Prostate gland (tissue), 2 donors: ENCODE results near the gene NIPAL3. TPM values are rescaled to one million over a fixed set of nuclear protein-coding genes. Genes with fewer than 3 reads are reported as not detected.
A peak's percentile ranks its signal among the peaks of the same experiment; 100 is the strongest.

Experiments used
- DNase-seq: peaks from one replicate; pipeline ENCODE4 v3.0.0-alpha.2; 2019; ENCODE audit warnings: low spot score
- H3K27ac ChIP-seq, 2 donors: fragments of 200-600 bp; sonication (generic); 2 replicates each; pipeline ENCODE4 v1.5.1; 2017 to 2019
- H3K27me3 ChIP-seq: fragments of 200-600 bp; sonication (generic); replicated peaks from 2 replicates; pipeline ENCODE4 v1.5.1; 2019; ENCODE audit not compliant: insufficient read depth
- H3K36me3 ChIP-seq, 2 donors: fragments of 200-600 bp; sonication (generic); 1 replicate in 1 of 2; 2 replicates in 1 of 2; pipeline versions ENCODE4 v1.5.1 to v1.8.1; 2017 to 2019
- H3K4me1 ChIP-seq: fragments of 200-600 bp; sonication (generic); replicated peaks from 2 replicates; pipeline ENCODE4 v1.5.1; 2019
- H3K4me3 ChIP-seq, 2 donors: fragments of 200-600 bp; sonication (generic); 2 replicates each; pipeline ENCODE4 v1.5.1; 2017 to 2019
- H3K9me3 ChIP-seq: fragments of 200-600 bp; sonication (generic); 2 replicates; pipeline ENCODE4 v1.5.1; 2017
- POLR2A ChIP-seq: fragments of 450-650 bp; IDR thresholded peaks from one replicate; pipeline ENCODE4 v1.6.1; 2016; ENCODE audit warnings: antibody characterized with exemption, mild to moderate bottlenecking
- POLR2AphosphoS5 ChIP-seq: sonication (generic); formaldehyde crosslinking; IDR thresholded peaks from one replicate; pipeline ENCODE4 v1.6.1; 2017; ENCODE audit warnings: antibody characterized with exemption
- WGBS: methylation state at CpG from one replicate; pipeline ENCODE4 v1.1.5; 2018; 5-methylcytosine and 5-hydroxymethylcytosine counted together
- intact Hi-C: fragments of 100-400 bp; cut with DNase I; formaldehyde crosslinking; loops from one replicate; pipeline ENCODE4 v1.14.2; 2022
- total RNA-seq, 2 donors: library from RNA; depleted of rRNA; stranded (reverse); fragments of >200 nt; gene quantifications; one replicate each; pipeline ENCODE4 v1.1.0, GENCODE V29; 2016
- TF ChIP-seq, protein P1 (sequence below), 4 experiments: fragments of 200-600 bp in 2 of 4; fragments of 450-650 bp in 2 of 4; sonication (generic) in 2 of 4; IDR thresholded peaks; 1 replicate in 3 of 4; 2 replicates in 1 of 4; pipeline ENCODE4 v1.5.1; 2016 to 2019; ENCODE audit warnings: antibody characterized with exemption in 4 of 4, mild to moderate bottlenecking in 2 of 4, moderate library complexity in 2 of 4

The NIPAL3 gene
- total RNA-seq, 2 donors from 2014 or later = 125 to 350 TPM

DNA sequence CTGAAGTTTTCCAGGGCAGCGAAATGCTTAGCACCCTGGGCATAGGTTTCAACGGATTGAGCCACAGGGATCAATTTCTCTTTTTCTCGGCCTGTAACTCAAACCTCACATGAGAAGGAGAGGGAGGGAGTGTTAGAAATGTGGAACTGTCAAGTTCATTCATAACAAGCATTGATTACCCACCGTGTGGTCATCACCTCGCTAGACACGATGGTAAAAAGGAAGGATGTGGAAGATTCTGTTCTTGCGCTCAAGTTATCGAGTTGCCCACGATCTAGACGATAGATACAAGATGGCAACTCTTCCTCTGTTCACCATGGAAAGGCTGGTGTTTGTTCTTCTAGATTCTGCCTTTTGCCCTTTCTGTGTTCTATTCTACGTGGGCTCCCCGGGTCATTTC, 83.0 kb downstream of the NIPAL3 start:
- Histone ChIP-seq H3K27ac (no peak overlapping the region), H3K4me3 (no peak overlapping the region), H3K9me3 (no peaks in the 10 kb centered on the region), H3K36me3 (no peaks in the 10 kb centered on the region), H3K27me3 (no peaks in the 10 kb centered on the region), H3K4me1 (no peaks in the 10 kb centered on the region)
- no peak for DNase-seq
- TF ChIP-seq POLR2A (no peak), POLR2AphosphoS5 (no peak)
- TF ChIP-seq, protein P1, sequence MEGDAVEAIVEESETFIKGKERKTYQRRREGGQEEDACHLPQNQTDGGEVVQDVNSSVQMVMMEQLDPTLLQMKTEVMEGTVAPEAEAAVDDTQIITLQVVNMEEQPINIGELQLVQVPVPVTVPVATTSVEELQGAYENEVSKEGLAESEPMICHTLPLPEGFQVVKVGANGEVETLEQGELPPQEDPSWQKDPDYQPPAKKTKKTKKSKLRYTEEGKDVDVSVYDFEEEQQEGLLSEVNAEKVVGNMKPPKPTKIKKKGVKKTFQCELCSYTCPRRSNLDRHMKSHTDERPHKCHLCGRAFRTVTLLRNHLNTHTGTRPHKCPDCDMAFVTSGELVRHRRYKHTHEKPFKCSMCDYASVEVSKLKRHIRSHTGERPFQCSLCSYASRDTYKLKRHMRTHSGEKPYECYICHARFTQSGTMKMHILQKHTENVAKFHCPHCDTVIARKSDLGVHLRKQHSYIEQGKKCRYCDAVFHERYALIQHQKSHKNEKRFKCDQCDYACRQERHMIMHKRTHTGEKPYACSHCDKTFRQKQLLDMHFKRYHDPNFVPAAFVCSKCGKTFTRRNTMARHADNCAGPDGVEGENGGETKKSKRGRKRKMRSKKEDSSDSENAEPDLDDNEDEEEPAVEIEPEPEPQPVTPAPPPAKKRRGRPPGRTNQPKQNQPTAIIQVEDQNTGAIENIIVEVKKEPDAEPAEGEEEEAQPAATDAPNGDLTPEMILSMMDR (IDR thresholded peaks at IDR 0.05) = no peak
- intact Hi-C loops = no loop called here
- 90% methylated on average over 12 of the region's 12 CpGs for WGBS

DNA sequence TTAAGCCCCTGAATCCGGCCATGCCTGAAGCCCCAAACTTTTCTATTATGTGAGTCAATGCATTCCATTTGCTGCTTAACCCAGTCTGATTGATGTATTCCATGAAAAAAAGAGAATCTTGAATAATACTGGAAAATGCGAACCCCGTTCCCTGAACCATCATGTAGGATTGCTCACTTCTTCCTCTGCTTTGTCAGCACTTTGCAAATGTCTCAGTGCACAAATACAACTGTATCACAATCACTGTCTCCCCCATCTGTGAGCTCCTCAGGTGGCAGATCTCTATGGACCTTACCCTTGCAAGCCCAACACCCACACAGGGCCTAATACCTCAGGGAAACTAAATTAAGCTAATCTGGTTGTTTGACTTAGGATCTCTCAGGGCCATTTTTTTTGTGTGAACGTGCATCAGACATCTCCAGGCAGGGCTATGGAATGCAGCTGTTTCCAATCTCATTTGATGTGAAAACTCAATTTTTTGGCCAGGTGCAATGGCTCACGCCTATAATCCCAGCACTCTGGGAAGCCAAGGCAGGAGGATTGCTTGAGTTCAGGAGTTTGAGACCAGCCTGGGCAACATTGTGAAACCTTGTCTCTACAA, 84.9 kb downstream of the NIPAL3 start:
- H3K27ac ChIP-seq = peak overlapping the region in 1 of 2 donors; percentile 97
- TF ChIP-seq, protein P1 (IDR thresholded peaks at IDR 0.05) = no peak
- no peak for TF ChIP-seq POLR2AphosphoS5
- no peak for TF ChIP-seq POLR2A
- H3K4me1 ChIP-seq = no peaks in the 10 kb centered on the region
- H3K27me3 ChIP-seq = no peaks in the 10 kb centered on the region
- intact Hi-C loops = no loop called here
- H3K9me3 ChIP-seq = no peaks in the 10 kb centered on the region
- no peak for DNase-seq
- no peaks in the 10 kb centered on the region for H3K36me3 ChIP-seq
- H3K4me3 ChIP-seq = no peak overlapping the region
- WGBS = 82% methylated on average over 5 of the region's 5 CpGs

DNA sequence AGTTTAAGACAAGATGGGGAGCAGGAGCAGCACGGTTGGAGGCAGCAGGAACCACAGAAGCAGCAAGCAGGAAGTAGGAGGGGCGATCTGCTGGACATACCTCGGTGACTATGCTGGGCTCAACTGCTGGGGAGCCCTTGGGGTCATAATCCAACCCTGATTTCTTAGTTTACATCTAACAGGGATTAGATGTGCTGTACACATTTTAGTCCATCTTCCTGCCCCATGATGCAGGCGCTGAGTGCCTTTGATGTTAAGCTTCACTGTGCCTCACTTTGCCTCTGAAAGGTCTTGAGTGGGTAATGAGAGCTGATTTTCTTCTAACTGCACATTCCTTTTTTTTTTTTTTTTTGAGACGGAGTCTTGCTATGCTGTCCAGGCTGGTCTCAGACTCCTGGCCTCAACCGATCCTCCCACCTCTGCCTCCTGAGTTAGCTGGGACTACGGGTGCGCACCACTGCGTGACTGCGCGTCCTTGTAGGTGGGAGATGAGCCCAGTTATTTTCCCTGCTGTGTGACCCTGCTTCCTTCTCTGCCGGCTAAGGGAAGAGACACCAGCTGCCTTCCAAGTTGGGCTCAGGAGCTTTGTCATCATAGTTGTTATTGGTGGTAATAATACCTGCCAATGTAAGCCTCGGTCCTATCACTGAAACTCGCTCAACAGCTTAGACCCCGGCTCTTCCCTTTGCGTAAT, 85.9 kb downstream of the NIPAL3 start:
- peak; percentile 38 for DNase-seq

DNA sequence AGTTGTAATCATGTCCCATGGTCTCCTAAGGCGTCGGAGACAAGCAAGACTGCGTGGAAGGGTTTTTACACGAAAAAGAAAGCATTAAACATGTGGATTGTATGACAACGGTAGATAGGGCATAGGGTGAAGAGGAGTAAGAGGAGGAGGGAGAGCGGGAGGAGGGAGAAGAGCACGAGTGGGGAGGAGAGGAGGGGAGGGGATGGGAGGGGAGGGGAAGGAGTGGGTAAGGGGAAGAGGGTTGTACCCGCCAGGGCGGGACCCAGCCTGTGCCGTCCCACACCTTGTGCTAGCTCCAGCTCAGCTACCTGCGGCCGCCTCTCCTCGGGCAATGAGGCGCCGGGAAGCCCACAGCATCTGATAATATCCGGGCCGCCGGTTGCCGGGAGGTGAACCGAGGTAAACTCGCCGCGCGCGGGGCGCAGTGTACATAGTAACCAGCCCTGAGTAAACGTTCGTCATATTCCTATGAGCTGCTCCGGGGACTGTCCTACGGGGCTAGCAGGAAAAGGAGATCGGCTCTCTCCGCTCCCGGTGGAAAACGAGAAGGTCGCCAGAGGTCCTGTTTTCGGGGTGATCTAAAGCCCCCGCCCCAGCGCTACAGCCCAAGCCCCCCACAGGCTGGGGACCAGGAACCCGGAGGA, 86.6 kb downstream of the NIPAL3 start:
- no peaks in the 10 kb centered on the region for H3K9me3 ChIP-seq
- H3K36me3 ChIP-seq = no peaks in the 10 kb centered on the region
- H3K4me1 ChIP-seq = no peaks in the 10 kb centered on the region
- H3K27ac ChIP-seq = peak overlapping the region; percentile 94 to 97
- H3K4me3 ChIP-seq = peak overlapping the region; percentile 65 to 77
- H3K27me3 ChIP-seq = no peaks in the 10 kb centered on the region
- intact Hi-C loops = no loop called here
- peak; percentile 84 for DNase-seq
- TF ChIP-seq, protein P1 (IDR thresholded peaks at IDR 0.05) = no peak
- TF ChIP-seq POLR2A (peak; percentile 65), POLR2AphosphoS5 (peak; percentile 26)
- 2% methylated on average over 32 of the region's 39 CpGs for WGBS

More for the DNA sequence above, 85.9 kb downstream of the NIPAL3 start:
- Histone ChIP-seq H3K27me3 (no peaks in the 10 kb centered on the region), H3K4me1 (no peaks in the 10 kb centered on the region), H3K36me3 (no peaks in the 10 kb centered on the region), H3K4me3 (peak overlapping the region; percentile 65 to 77), H3K9me3 (no peaks in the 10 kb centered on the region), H3K27ac (peak overlapping the region; percentile 94 to 97)
- TF ChIP-seq POLR2A (no peak), POLR2AphosphoS5 (no peak)
- TF ChIP-seq, protein P1 (IDR thresholded peaks at IDR 0.05) = no peak
- intact Hi-C loops = no loop called here
- 61% methylated on average over 16 of the region's 16 CpGs for WGBS
